NCI-H1436 treated with DMSO at 0.1 percent for 48 hours (cell line): Measurements from ENCODE around the gene RANBP3L.
"Not testable (repeated sequence)": the region's sequence is repeated elsewhere in the genome, so short reads cannot be mapped to it uniquely, and the experiment has no call there.

Experiments
- DNase-seq: peaks from one replicate; lab custom pipeline; 2025; lab: John Stamatoyannopoulos, UW

RANBP3L gene

GRCh38 chr5:36301858-36302603 lies at the start of gene RANBP3L:
TSS of gene RANBP3L (minus strand) at chr5:36301902. CDS start at chr5:36301416, 486 bp downstream.
- DNase-seq: no peak

GRCh38 chr5:36346896-36347690 lies 45.4 kb upstream of the RANBP3L start:
- DNase-seq: no peak

GRCh38 chr5:36344899-36345298 lies 43.2 kb upstream of the RANBP3L start:
- no peak for DNase-seq

GRCh38 chr5:36341720-36342119 lies 40.0 kb upstream of the RANBP3L start:
- not testable (repeated sequence) for DNase-seq

GRCh38 chr5:36337597-36337996 lies 35.9 kb upstream of the RANBP3L start:
- no peak for DNase-seq

GRCh38 chr5:36334315-36334714 lies 32.6 kb upstream of the RANBP3L start:
- no peak for DNase-seq

- not testable (repeated sequence) for DNase-seq
These were observed 31.0 kb upstream of the RANBP3L start for GRCh38 chr5:36332720-36333119.

GRCh38 chr5:36325196-36325595 lies 23.5 kb upstream of the RANBP3L start:
- DNase-seq: no peak

- no peak for DNase-seq
These were observed 22.5 kb upstream of the RANBP3L start for GRCh38 chr5:36323926-36324781.

GRCh38 chr5:36312953-36313672 lies 11.4 kb upstream of the RANBP3L start:
- no peak for DNase-seq

GRCh38 chr5:36311956-36312355 lies 10.3 kb upstream of the RANBP3L start:
- DNase-seq: no peak

- no peak for DNase-seq
These were observed 8.4 kb upstream of the RANBP3L start for GRCh38 chr5:36310138-36310537.

GRCh38 chr5:36305571-36306326 lies 4.0 kb upstream of the RANBP3L start:
- DNase-seq: no peak

- DNase-seq: no peak
These were observed 2.5 kb upstream of the RANBP3L start for GRCh38 chr5:36304095-36304805.

- DNase-seq: no peak
These were observed 668 bp downstream of the RANBP3L start for GRCh38 chr5:36300927-36301540.

- no peak for DNase-seq
These were observed 1.3 kb downstream of the RANBP3L start for GRCh38 chr5:36300191-36300926.

- DNase-seq: no peak
These were observed 3.1 kb downstream of the RANBP3L start for GRCh38 chr5:36298552-36298951.

- no peak for DNase-seq
These were observed 4.0 kb downstream of the RANBP3L start for GRCh38 chr5:36297653-36298052.
